CD4-positive, alpha-beta T cell treated with Interleukin-17A for 4 hours (primary cell): Measurements from ENCODE around the gene TMOD2.
"Not testable (repeated sequence)": the region's sequence is repeated elsewhere in the genome, so short reads cannot be mapped to it uniquely, and the experiment has no call there.

ENCODE experiments used
- DNase-seq: peaks from one replicate; pipeline ENCODE4 v3.0.0-alpha.2; 2020; ENCODE audit warnings: mixed read lengths

TMOD2 gene

DNA sequence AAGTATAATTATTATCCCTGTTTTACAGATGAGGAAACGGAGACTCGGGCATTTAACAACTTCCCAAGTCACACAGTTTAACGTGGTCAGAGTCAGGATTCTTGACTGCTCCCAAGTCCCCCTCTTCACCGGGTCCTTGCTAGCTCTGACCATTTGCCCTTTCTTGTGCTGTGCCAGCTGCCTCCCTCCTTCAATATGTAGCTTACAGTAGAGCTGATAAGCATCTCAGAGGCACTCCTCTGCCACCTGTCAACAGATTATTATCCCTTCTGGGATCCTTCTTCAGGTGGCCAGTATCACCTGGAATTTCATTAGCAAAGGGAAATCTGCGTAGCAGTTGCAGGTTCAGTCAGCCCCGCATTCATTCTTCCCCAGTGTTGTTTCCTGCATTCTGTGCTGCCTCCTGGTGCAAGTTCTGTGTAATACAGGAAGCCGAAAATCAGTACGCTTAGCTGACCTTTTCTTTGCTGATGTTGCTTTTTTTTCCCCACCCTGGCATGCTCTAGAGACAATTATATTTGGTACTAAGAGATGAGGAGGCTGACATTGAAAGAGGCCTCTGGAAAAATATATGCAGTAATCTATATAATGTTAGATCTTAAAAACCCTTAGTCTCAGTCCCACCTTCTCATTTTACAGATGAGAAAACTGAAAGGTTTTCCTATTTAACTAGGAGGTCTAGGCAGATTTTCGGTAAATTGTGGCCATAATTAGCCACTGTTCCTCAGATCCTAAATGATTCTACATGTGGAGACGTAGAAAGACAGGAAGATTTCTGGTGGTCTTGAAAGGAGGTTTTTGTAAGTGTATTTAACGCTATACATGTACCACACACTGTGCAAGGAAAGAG is 24.8 kb downstream of the TMOD2 start:
- peak; percentile 64 for DNase-seq

DNA sequence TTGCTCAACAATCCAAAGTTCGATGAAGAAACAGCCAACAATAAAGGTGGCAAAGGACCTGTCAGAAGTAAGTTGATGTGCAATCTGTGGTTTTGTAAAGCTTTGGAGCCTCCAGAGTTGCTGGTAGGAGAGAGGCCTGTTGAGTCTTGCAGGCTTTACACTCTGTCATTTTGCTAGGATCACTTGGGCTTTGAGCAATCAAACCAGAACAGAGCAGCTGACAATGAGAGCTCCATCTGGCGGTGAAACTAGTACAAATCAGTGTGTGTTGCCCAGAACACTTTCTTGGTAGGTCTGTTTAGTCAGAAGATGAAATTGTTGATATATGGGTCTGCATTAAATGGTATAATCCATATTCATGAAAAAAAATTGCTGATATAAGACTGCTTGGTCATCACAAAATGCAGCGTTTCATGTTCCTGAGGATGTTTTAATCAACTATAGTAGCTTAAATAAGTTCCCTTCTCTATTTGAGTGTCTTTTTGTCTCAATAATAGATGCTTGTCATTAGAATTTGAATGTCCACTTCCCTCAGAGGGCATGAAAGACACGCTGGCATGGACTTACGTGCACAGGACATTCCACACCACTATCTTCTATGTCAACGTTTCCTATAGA is 25.7 kb downstream of the TMOD2 start:
- peak; percentile 76 for DNase-seq

DNA sequence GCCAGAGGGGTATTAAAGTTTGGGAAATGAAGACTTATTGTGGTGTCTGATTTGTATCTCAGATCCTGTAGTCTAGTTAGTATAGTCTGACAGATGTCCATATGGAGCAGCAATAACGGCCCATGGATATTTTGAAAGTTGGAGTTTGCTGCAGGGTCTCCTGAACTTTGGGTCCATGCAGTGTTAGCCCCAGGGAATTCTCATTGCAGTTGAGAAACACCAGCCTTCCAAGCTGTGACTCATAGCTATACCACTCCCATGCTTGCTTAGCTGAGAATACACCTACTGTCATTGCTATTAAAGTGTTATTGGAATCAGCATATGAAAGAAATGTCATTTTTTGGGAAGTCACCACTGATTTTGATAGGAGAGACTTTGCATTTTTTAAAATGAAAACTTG is 29.2 kb downstream of the TMOD2 start:
- DNase-seq, result no peak

DNA sequence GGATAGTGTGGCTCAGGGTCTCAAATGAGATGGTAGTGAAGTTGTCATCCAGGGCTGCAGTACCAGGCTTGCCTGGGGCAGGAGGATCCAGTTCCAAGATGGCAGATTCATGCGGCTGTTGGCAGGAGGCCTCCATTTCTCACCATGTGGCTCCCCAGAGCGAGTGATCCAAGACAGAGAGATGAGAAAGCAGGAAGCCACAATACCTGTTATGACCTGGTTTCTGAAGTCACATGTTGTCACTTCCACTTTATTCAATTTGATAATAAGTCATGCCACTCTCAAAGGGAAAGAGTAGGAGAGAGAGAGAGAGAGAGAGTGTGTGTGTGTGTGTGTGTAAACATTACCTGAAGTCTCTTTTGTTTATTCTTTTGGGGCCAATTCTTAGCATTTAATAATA is 30.1 kb downstream of the TMOD2 start:
- no peak for DNase-seq

DNA sequence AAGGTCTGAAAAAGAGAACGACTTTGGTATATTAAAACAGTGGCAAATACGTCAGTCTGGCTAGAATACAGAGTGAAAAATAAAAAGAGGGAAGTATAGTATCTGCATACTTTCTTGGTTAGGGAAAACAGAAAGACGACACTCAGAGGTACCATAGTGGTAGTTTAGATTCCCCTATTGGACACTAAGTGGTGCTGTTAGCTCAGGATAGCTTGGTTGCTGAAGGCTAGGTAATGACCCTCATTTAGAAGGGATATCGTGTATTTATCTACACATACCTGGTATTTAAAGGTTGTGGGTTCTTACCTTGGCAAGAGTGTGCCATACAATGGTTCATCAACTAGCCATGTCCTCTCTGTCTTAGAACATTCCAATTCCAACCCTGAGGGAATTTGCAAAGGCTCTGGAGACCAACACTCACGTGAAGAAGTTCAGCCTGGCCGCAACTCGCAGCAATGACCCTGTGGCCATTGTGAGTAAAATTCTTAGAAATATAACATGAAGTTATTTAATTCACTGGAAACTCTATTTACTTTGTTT is 31.0 kb downstream of the TMOD2 start:
- DNase-seq, result no peak

DNA sequence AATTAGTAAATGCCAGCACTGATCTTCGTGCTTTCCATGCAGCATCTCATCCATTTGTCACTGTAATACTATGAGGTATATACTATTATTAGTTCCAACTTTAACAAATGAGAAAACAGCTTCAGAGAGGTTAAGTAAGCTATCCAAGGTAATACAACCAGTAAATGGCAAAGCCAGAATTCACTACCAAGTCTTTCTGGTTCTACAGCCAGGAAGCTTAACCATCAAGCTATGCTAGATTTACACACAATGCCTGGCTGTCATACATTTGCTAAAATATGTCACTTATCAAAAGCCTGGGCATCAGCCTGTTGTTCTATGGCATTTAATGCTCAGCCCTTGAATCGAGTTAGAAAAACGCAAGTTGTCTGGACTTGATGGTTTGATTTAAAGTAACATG is 32.6 kb downstream of the TMOD2 start:
- DNase-seq, result no peak

DNA sequence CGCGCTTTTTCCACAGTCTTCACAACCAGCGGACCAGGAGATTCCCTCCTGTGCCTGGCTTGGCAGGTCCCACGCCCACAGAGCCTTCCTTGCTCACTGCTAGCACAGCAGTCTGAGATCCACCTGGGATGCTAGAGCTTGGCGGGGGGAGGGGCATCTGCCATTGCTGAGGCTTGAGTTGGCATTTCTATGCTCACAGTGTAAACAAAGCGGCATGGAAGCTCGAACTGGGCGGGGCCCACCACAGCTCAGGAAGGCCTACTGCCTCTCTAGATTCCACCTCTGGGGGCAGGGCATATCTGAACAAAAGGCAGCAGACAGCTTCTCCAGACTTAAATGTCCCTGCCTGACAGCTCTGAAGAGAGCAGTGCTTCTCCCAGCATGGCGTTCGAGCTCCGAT is 35.7 kb downstream of the TMOD2 start:
- DNase-seq, result not testable (repeated sequence)

DNA sequence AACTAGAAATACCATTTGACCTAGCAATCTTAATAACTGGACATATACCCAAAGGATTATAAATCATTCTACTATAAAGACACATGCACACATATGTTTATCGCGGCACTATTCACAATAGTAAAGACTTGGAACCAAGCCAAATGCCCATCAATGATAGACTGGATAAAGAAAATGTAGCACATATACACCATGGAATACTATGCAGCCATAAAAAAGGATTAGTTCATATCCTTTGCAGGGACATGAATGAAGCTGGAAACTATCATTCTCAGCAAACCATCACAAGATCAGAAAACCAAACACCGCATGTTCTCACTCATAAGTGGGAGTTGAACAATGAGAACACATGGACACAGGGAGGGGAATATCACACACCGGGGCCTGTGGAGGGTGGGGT is 41.1 kb downstream of the TMOD2 start:
- DNase-seq, result not testable (repeated sequence)

DNA sequence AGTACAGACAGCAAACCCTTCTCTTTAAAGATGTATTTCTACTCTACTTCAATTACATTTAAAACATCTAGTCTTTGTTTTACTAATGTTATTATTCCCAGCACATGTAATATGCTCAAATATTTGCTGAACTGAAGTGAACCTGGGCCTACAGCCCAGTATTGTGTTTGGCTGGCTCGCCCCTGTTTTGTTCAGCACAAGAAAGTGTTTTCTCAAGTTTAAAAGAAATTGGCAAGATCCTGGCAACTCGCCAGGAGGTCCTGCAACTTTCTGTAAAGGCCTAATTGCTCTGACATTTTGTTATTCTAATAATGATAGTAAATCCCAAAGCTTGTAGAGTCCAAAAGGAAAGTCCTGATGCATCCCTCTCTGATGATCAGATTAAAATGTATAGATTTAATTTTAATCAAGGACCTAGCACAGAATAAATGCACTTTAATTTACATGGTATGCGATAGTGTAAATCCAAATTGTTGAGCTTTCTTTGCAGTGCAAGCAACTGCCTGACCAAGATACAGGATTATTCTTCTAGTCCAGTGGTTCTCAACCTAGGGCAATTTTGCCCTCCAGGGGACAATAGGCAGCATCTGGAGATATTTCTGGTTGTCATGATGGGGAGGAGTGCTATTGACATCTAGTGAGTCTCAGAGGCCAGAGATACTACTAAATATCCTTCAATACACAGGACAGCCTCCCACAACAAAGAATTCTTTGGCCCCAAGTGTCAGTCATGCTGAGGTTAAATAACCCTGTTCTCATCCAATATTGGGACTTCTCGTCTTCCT is 42.3 kb downstream of the TMOD2 start:
- DNase-seq, result peak; percentile 9

DNA sequence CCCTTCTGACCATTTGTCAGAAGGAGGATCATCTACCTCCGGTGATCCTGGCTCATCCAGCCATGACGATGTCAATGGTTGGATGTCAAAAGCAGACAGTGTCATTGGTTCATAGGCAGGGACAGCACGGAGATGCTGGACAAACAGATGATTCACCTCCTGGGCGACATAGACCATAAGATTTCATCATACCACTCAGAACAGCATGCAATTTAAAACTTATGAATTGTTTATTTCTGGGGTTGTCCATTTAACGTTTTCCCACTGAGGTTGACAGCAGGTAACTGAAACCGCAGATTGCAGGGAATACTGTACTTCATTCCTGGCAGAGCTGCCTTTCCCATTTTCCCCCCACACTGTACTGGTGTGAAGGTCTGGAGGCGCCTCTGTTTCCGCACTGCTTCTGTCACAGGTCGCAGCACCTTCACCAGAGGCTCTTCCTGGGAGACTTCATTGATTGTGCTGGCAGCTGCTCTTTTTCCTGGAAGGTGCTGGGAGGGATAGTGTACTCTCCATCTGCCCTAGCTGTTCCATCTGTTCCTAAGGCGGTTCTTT is 45.5 kb downstream of the TMOD2 start:
- DNase-seq, result no peak

DNA sequence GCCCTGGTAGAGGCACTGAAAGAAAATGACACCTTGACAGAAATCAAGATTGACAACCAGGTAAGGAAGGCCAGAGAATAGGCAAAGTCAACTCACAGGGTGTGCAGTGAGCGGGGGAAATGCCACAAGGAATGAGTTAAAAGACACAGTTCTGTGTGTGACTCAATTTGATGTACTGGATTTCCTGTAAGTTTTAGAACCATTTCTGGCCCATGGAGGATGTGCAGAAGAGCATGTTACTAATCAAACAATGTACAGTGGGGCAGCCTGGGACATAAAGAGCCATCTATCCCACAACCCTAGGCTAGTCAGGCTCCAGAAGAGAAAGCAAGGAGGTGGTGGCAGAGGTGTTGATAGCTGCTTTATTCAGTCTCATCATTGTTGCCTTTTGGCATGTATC is 46.9 kb downstream of the TMOD2 start:
- DNase-seq, result no peak

DNA sequence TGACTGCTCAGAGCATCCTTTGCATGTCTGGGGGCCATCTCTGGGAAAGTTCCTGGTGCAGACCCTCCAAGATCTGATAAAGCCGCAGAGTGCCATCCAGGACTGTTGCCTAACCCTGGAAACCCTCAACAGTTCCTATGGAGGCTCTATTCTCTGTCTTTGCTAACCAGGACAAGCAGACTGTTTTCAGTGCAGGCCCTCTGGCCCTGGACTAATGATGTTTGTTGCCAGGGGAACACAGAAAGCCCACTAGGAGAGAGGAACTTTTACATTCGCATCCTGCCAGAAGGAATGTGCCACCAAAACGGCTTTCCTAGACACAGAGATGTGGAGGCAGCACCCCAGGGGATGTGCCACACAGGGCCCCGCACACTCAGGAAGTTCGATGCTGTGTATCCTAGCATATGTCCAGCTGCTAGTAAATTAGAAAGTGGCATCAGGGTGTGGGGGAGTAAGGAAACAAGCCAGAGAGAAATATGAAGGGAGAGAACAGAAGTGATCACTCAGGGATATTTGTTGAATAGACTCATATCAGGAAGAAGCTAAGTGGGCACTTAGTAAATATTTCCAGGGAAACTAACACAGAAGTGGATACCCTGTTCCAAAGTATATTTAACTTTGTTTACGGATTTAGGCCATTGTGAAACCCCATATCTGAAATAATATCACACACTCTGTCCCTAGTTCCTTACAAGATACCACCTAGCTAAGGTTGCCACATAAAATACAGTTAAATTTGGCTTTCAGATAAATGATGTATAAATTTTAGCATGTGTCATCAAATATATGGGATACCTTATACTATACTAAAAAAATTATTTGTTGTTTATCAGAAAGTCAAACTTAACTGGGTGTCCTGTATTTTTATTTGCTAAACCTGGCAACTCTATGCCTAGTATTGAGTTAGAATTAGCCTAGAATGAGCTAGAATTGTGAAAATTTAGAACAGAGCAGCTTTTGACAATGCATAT is 48.2 kb downstream of the TMOD2 start:
- no peak for DNase-seq

DNA sequence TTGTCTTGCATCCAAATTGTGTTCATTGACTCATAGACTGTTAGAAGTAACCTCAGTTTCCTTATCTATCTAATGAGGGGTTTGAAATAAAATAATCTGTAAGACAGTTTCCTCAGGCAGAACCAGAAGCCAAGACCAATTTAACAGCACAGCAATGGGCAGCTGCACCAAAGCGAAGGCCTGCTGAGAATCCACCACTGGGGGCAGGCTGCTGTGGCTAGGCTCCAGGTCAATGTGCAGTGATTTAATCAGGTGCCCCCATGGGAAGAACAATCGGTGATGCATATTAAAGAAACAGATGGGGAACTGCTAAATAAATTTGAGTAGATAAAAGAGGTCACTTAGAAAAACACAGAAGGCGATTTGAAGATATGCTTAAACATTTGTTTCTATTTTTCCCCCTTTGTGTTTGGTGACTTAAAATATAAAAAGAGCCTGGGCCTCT is 50.0 kb downstream of the TMOD2 start:
- DNase-seq, result peak; percentile 10

DNA sequence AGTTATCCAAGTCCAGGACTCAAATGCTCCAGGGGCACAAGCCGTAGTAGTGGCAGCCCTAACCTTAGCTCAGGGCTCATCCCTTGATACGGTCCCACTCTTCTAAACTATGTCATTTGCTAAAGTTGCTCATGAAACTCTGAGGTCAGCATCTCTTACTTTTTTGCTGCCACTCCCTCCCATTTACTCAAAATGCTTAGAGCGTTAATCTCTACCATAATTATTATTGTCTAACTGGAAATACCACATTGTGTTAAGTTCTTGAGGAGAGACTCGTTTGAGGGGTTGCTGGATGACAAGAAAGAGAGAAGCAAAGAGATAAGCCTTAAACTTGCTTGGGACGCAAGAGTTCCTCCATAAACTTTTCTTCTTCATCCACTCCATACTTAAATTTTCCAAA is 51.2 kb downstream of the TMOD2 start:
- no peak for DNase-seq

DNA sequence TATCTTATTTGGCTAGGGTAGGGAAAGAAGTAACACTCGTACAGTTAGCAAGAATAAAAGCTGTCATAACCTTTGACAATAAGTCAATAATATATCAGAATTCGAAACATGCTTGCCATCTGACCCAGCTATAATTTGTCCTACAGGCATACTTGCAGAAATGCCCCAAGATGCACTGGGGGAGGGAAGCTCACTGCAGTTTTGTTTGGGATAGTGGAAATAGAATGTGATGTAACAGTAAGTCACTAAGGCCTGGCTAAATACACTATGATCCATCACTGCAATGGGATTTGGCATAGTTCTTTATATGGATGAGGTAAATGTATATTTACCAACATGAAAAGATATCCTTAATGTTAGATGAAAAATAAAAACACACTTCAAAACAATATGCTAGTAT is 52.6 kb downstream of the TMOD2 start:
- DNase-seq, result no peak

DNA sequence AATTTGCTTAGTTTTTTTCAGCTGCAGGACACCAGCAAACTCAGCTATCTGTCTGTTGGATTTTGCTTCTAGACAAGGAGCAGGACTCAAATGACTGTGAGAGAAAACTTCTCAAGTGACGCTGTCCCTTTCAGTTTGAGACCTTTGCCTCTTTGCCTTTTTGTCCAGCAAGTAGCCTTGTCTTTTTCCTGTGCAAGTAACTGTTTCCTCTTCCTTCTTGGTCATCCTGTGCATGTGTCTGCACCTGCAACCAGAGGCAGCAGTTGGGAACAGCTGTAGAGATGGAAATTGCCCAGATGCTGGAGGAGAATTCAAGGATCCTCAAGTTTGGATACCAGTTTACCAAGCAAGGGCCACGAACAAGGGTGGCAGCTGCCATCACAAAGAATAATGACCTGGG is 54.7 kb downstream of the TMOD2 start:
- DNase-seq, result no peak

DNA sequence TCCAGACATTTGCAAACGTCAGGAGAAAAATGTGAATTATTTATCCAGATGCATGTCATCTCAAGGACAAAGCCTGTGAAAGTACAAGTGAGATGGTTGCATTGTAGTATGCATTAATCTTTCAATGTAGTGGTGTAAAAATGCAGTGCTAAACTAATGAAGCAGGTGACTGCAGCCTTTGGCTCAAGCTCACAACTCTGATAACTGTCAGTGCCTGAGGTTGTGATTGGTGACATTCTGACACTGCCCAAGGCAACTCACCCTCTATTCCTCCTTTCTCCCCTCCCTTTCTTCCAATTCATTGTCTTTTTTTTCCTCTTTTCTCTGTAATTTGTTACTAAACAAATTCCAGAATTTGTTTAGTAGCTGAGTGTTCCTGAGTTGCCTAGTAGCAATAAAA is 58.1 kb downstream of the TMOD2 start:
- DNase-seq, result no peak

DNA sequence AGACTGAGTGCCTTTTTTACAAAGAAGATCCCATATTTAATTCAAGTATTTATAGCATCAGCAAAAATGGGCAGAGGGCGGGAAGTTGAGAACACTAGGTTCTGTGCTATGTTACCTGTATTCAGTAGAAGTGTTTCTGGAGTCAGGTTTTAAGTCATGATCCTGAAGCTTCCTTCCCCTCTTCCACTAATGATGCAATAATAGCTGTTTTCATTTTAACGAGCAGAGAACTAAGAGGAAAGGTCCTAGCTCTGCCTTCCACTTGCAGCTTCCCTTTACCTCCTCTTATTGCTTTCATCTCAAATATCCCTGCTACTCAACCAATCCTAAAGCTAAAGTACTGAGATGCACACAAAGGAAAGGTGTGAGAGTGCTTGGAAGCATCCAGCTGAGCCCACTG is 61.2 kb downstream of the TMOD2 start:
- no peak for DNase-seq

DNA sequence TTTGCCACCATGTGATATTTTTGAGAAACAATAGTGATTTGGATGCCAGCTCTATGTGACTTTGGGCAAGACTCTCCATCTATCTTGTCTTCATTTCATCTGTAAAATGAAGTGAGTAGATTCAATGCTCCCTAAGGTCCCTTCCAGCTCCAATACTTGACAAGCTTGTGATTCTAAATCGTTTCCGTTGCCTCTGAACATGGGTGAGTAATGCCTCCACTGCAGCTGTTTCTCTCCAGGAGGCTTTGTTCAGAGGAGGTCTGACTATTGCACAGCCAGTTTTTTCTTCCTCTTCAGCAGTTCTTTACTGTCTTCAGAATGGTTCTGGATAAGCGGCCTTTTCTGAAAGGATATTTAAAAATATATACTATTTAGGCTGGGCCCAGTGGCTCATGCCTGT is 63.2 kb downstream of the TMOD2 start:
- DNase-seq, result no peak

DNA sequence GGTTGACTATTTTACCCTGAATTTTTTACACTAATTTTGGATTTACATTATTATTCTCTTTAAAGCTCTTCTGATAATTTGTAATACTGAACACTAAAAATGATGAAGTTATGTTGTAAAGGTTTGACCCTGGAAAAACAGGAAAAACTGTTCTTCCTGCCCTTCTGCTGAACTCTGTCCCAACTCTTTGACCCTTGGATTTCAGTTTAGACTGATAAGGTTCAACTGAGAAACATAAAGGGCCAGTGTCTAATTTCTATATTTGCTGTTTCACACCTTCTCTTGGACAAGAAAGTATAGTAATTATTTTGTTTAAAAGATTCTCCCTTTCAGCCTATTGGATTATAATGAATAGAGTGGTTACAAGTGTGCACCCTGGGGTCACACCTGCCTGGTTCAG is 65.2 kb downstream of the TMOD2 start:
- DNase-seq, result no peak

DNA sequence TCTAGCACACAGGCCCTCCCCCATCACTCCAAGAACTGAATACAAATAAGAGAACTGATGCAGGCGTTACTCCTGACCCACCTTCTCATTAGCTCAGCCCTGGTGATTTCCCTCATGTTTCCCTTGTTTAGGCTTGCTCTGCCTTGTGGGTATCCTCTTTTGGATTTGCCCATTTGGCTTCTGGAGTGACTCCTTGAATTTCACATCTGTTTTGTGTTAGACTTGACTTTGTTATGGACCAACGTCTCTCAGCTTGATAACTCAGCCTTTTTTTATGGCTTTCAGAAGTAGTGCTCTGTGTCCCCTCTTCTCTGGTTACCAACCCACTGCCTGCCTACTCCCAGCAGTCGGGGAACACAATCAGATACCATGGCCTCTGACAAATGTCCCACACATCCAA is 66.8 kb downstream of the TMOD2 start:
- DNase-seq, result no peak

DNA sequence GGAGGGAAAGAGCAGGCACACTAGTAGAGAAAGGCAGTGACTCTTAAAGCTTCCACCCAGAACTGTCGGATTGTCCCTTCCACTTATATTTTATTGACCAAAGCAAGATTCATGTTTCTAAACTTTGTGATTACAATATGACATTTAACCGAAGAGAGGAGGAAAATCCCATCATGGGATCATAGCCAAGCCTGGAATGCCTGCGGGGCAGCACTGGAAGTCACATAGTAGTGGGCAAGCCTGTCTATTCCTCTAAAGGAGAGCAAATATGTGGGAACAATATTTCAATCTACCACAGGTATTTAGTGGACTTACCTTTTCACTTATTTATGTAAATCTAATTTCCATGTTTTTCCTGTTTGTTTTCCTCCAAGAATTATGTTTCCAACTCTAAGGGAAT is 74.3 kb downstream of the TMOD2 start:
- no peak for DNase-seq
